ENCODE results near the gene TBC1D3B.

DNA sequence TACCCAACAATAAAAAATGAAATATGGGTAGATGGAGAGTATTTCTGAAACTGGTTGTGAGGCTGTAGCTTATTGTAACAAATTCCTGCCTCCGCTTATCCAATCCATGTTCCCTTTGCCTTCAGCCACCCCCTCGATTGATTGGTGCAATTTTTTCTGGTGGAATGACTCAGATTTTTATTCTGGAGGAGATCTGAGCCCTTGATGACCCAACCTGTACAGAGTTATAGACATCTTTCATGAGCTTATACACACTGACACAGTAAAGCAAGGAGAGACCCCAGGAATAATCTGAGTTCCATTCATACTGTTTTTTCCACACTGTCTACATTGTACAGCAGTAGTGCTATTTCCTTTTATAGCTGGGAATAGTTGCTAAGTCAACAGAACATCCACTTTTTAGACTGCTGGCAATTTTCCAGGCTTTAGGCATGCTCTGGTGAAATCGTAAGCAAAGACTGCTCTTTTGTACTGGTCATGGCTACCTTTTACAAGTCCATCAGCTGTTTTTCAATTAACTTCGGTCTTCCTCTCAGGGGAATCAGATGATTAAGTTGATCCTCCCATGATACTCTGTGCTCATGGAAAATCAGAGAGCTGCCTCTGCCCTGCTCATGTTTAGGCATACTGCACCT lies 42.7 kb downstream of the TBC1D3B start:
- TF ChIP-seq CTCF (IDR thresholded peaks at IDR 0.05), result no peak
- no peak for TF ChIP-seq POLR2A (IDR thresholded peaks at IDR 0.05)

All from gastroesophageal sphincter (tissue), 3 donors.